PFSK-1 (cell line): Measurements from ENCODE around the gene STXBP1.

Experiments used
- POLR2AphosphoS5 ChIP-seq: IDR thresholded peaks from 2 replicates; pipeline ENCODE4 v1.6.1; 2012; ENCODE audit warnings: low read depth, mild to moderate bottlenecking, control low read depth, low read length, moderate library complexity
- SIN3A ChIP-seq: IDR thresholded peaks from 2 replicates; pipeline ENCODE4 v1.6.1; 2012; ENCODE audit warnings: mild to moderate bottlenecking, low read length, moderate library complexity, borderline replicate concordance; ENCODE audit not compliant: insufficient read depth
- TAF1 ChIP-seq: IDR thresholded peaks from 2 replicates; pipeline ENCODE4 v1.6.1; 2012; ENCODE audit warnings: low read length, control low read depth, borderline replicate concordance; ENCODE audit not compliant: insufficient read depth

DNA sequence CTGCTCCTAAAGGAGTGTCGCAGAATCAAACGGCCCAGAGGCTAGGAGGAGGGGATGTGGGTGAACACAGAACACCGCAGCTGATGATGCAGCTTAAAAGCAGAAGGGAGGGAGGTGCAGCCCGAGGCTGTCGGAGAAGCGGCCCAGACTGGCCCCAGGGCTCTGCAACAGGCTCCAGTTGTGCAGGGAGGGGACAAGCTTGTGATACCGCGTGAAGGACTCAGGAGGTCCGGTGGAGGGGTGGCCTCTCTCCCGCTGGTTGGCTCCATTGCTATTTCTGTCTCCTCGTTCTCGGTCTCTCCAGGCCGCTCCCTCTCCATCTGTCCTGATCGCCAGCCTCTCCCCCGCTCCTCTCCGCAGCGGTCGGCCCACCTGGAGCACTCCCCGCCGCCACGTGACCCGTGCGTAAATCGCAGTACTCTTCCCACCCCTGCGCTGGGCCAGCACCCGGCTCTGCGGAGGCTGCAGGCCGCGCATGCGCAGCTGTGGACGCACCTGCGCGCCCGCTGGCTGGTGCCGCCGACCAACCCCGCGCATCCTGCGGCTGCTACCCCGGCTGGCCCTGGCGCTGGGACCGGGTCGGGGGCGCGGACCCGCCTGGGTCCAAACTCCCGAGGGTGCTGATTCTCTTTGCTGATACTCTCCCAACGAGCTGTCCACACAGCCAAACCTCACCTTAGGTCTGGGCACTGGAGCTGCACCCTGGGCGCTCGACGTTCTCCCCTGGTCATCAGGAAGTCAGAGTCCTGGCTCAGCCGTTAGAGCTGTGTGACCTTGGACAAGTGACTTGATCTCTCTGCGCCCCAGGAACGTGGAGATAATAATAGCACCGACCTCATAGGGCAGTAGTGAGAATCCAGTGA, 3.7 kb upstream of the STXBP1 start:
- TF ChIP-seq SIN3A, result no peak
- no peak for TF ChIP-seq POLR2AphosphoS5
- no peak for TF ChIP-seq TAF1
